Measurements from ENCODE around the gene GRPEL2.
A peak's percentile ranks its signal among the peaks of the same experiment; 100 is the strongest.

GRPEL2 gene

DNA sequence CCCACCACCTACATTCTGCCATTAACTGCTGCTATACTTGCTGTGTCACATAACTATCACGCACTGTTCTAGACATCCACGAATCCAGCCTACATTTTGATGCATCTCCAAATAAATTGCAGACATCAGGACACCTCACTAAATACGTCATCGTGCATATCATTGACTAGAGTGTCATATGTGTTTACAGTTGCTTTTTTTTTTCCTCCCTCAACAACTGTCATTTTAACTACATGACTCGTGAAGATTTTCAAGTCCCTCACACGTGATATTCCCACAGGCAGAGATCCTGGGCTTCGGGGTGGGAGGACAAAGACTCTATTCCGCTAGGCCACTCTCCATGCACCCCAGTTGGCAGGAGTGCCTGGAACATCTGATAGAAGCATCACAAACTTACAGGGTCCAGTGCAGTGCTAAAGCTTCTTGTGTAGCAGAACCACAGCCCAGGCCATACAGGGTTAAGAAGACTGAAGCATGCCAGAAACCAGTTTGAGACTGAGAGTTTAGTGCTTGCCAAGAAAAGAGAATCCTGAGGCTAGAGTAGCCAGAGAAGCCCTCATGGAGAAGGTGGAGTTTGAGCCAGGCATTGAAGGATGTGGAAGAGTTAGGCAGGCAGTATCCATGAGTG lies 13.7 kb downstream of the GRPEL2 start:
- no peak for DNase-seq

DNA sequence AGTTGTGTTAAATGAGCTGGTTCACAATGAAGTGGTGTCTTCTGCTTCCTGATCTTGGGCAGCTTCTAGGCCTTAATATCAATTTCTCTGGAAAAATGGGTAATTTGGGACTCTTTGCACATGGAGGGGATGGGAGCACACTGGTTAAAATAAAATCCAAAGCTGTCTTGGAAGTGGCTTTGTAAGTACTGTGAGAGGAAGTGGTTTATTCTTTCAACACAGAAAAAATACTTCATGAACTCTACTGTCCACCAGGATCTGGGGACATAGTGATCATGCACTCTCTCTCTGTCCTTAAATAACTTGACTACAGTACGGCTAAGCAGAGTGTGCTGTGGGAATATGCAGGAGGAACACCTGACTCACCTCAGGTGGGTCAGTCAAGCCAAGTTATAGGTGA lies 15.0 kb downstream of the GRPEL2 start:
- no peak for DNase-seq

DNA sequence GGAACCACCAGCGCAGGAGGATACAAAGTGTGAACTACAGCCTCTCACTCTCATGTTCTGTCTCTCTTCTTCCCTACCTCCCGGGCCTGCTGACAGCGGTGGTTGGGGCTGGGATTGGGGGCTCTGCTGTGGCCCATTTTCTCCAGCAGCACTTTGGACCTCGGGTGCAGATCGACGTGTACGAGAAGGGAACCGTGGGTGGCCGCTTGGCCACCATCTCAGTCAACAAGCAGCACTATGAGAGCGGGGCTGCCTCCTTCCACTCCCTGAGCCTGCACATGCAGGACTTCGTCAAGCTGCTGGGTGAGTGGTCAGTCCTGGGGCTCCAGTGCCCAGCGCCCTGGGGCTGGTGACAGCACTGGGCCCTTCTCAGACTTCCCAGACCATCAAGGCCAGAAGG lies 17.2 kb downstream of the GRPEL2 start:
- no peak for DNase-seq

DNA sequence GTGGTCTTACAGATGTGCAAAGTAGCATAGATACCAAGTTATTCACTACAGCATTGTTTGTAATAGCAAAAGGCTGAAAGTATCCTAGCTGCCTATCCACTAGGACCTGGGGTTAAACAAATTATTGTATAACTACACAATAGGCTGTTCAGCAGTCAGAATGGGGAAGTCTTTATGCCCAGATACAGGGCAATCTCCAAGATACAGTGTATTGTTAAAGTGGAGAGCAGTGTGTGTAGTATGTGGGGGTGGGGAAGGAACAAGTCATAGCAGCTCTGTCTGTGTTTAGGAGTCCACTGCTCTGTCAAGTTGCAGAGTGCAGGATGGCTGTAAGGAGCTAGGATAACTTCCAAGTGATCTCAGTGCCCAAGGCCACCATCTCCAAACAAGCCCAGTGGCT lies 18.1 kb downstream of the GRPEL2 start:
- DNase-seq, result no peak

DNA sequence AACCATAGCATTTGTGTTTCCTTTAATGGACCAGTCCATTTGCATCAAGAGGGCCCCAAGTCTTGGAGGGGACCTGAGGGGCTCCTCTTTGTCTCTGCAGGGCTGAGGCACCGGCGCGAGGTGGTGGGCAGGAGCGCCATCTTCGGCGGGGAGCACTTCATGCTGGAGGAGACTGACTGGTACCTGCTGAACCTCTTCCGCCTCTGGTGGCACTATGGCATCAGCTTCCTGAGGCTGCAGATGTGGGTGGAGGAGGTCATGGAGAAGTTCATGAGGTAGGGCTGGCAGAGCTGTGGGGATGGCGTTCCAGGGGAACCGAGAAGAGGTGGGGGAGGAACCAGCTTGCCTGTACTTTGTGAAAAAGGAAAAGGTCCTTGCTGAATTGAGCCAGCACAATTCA lies 18.6 kb downstream of the GRPEL2 start:
- no peak for DNase-seq

DNA sequence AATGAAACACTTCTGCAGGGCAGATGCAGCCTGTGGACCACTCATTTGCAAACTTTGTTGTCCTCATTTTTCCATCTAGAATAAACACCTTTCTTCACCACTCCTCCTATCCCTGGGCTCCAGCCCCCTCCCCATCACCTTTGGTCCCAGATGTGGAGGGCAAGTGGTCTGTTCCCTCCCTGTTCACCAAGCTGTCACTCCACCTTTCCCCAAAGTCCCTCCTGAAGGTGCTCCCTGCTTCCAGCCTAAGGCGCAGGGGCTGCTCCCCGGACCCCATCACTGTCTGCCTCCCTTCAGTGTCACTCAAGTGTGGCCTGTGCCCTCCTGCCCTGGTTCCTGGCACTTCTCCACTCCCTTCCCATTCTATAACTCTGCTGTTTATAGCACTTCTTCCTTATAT lies 19.4 kb downstream of the GRPEL2 start:
- no peak for DNase-seq

DNA sequence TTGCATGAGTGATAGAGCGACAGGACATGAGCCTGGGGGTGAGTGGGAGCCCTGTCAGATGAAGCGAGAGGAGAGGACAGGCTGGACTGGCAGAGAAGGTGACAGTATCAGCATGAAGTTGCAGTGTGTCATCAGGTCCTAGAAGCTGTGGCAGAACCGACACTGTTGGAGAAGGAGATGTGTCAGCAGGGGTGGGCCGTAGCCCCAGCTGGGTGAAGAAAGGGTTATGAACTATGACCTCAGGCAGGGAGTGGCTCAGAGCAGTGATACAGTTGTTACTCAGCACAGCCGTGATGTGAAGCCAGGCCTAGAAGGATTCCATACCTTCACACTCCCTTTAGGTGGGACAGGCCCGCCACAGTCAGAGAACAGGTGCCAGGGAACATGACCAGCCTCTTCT lies 20.1 kb downstream of the GRPEL2 start:
- DNase-seq, result no peak

DNA sequence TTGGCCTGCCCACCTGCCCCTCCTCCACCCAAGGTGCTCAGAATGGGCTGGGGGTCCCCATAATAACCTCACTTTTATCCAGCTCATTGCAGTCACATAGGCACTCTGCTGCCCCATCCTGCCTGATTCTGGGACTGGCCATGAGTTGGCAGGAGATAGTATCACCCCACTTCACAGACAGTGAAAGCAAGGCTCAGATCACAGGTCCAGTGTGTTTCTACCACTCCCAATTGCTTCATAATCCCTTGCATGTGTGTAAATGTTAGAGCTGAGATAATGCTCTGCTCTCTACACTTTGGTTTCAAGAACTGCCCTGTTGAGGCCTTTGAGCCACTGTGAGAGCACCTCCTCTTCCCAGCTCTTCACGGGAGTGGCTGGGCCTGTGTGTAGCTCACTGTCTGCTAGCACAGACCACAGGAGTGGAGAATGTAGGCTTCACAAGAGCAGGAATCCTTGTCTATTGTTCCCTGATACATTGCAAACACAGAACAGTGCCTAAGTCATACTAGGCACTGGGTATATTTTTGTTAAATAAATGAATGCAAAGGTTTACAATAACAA lies 20.9 kb downstream of the GRPEL2 start:
- DNase-seq, result no peak

DNA sequence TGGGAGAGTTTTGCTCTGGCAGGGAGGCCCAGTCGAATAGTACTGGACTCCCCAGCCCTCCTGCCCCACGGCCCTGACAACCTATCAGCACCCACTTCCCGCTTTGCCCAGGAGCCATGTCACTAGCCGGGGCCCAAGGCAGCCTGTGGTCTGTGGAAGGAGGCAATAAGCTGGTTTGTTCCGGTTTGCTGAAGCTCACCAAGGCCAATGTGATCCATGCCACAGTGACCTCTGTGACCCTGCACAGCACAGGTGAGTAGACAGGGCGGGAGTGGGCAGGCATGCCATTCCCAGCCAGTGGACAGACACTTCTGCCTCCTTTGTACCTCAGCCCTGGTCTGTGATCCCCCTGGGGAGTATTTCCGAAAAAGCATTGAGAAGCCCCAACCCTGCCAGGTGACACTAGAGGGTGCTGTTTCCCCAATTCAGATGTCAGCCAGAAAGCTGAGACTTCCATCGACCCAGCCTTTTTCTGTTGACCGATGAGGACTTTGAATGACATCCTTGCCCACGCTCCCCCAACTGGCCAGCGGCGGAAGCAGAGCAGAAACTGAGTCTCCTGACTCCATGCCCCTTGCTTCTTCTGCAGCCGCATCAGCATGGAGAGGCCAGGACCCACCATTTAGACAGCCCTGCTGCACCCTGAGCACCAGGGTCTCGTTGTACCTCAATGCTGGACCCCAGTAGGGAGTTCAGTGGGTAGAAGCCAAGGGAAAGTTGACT lies 22.1 kb downstream of the GRPEL2 start:
- DNase-seq, result peak; percentile 77

DNA sequence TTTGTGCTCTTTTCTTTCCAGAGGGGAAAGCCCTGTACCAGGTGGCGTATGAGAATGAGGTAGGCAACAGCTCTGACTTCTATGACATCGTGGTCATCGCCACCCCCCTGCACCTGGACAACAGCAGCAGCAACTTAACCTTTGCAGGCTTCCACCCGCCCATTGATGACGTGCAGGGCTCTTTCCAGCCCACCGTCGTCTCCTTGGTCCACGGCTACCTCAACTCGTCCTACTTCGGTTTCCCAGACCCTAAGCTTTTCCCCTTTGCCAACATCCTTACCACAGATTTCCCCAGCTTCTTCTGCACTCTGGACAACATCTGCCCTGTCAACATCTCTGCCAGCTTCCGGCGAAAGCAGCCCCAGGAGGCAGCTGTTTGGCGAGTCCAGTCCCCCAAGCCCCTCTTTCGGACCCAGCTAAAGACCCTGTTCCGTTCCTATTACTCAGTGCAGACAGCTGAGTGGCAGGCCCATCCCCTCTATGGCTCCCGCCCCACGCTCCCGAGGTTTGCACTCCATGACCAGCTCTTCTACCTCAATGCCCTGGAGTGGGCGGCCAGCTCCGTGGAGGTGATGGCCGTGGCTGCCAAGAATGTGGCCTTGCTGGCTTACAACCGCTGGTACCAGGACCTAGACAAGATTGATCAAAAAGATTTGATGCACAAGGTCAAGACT lies 22.8 kb downstream of the GRPEL2 start:
- no peak for DNase-seq

DNA sequence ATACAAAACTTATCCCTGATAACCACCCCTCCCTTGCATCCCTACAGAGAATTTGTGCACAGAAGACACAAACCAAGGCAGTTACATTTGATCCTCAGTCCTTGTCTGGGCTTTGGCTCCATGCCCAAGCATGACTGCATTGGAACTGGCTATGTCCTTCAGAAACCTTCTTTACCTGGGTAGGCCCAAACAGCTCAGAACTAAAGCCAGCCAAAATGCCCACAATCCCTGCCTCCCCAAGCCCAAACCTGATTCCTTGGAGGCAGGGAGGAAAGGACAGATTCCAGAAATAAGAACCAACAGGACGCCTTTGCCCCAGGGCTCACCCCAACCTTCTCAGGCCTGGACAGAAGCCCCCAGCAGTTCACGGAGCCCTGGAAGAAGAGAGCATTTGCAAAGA lies 25.6 kb downstream of the GRPEL2 start:
- DNase-seq, result no peak

DNA sequence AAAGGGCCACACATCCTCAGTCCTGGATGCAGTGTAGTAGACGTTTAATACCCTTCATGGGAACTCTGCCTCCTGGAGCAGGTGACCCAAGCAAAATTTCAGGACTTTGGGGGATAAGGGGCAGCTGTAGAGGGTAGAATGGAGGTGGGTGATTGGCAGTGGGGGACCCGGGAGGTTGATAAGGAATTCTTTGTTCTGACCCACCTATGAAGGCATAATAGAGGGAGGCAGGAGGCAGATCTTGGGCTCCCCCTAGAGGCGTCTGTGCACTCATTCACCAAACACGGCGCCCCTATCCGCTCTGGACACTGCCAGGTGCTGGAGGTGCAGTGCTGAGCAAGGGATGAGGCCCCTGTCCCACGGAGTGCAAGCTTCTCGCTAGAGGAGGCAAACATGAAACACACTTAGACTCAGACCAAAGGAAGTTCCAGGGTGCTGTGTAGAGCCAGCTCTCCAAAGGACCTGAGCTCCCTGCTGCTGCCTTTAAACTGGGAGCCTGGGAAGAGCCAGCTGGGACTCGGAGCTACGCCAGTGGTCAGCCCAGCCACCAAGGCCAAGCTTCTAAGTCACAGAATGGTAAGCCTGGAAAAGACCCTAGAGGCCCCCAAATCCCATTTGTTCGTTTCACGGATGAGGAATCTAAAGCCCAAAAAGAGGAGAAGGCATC lies 26.1 kb downstream of the GRPEL2 start:
- DNase-seq, result peak; percentile 62

DNA sequence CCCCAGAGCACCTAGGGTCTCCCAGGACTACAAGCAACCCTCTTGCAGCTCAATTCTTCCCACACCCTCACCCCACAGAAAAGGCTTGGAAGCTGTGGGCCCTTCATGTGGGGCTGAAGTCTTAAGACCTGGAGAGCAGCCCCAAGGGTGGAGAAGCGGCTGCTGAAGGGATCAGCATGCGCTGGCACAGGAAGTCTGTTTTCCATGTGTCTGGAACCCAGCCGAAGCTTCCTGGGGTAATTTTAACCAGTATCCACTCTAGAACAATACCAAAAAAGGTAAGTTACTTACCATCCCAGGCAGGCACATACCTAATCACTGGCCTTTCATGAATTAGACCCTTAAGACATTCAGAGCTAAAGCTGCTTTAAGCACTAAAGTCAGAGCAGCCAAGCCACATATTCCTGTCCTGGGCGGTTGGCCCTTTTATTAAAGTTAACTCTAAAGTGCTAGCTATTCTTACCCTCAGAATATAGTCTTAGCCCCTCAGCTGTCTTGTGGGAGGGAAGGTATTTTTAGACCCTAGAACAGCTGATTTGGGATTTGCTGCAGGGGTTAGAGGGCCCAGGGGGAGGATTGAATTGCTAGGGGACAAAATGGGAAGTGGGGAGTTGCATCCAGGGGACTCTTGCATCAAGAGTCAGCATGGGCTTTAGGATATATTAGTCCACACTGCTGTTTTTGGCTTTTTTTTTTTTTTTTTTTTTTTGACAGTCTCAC lies 26.9 kb downstream of the GRPEL2 start:
- DNase-seq, result no peak

DNA sequence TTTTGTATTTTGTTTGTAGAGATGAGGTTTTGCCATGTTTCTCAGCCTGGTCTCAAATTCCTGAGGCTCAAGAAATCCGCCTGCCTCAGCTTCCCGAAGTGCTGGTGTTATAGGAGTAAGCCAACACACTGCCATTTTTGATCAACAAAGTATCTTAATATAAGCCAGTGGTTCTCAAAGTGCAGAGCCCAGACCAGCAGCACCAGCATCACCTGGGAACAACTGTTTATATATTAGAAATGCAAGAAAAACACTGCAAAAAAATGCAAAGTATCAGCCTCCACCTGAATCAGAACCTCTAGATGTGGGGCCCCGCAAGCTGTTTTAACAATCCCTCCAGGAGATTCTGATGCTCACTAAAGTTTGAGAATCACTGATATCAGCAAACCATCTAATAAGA lies 27.6 kb downstream of the GRPEL2 start:
- no peak for DNase-seq

DNA sequence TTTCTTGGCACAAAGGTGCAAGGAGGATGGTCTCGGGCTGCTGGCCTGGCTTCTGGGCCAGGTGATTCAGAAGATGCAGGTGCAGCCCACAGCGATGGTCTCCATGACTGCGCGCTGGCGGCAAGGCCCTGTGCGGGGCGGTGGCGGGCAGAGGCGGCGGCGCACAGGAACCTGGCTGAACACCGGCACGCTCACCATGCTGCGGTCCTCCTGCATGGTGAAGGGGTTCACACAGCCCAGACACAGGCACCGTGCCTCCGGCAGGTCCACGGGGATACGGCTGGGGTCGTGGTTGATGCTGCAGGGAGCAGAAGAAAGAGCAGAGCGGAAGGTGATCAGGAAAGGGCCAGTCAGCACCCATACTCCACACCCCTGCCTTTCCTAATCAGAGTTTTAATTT lies 29.0 kb downstream of the GRPEL2 start:
- DNase-seq, result no peak

DNA sequence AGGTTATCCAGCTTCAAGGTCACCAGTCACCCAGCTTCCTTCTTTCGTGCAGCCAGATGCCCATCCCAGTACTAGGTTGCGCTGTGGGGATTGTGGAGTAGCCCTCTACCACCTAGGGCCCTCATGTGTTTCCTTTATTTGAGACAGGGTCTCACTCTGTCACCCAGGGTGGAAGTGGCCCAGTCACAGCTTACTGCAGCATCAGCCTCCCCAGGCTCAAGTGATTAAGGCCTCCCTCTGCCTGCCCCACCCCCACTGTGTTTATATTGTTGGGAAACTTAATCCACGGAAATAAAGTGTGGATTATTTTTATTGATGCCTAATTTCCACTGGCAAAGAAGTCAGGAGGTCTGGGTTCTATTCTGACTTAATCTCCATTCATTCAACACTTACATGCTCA lies 29.5 kb downstream of the GRPEL2 start:
- no peak for DNase-seq

DNA sequence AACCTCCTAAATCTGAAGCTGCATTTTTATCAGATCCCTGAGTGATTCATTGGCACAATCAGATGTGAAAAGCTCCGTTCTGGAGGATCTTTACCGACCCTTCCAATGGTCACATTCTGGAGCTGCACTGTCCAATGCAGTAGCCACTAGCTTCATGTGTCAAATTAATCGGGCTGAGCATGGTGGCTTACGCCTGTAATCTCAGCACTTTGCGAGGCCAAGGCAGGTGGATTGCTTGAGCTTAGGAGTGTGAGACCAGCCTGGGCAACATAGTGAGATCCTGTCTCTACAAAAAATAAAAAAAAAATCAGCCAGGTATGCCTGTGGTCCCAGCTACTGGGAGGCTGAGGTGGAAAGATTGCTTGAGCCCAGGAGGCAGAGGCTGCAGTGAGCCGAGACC lies 30.1 kb downstream of the GRPEL2 start:
- no peak for DNase-seq

DNA sequence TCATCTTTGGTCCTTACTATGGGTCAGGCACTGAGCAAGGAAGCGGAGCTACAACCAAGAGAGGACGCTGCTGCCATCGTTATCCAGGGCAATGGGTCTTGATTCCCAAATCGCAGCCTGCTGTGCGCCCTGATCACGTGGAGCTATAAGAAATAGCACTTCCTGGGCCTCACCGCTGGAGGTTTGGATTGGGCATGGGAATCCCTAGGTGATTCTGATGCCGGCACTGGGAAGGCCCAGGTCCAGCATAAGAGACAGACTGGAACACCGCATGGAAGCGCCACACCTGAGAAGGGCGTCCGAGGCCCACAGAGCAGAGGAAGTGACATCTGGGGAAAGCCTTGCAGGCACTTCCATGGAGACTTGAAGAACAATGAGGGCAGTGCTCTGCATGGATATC lies 30.8 kb downstream of the GRPEL2 start:
- no peak for DNase-seq

DNA sequence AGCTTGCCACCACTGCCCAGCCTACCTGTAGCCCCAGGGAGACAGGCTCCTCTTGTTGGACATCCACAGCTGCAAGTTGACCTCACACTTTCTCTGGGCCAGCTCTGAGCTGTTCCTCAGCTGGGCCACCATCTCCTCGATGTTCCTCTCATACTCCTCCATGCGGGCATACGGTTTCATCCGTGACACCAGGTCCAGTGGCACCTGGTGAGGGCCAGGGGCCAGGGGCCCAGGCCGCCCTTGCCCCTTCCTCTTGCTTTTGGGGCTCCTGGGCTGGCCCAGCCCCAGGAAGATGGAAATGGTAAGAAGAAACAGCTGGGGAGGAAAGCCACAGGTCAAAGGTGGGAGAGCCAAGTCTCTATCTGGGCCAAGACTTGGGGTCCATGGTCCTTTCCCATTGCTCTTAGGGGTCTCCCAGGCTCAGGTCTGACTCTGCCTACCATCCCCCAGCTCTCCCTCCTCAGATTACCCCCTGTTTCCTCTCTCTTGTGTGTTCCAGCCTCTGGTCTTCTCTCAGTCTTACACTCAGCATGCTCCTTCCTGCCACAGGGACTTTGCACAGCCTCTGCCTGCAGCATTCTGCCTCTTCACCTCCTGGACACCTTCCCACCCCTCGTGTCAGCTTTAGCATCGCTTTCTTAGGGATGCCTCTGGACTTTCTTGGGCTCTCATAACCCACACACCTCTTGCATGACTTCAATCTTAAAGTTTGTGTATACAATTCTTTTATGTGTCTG lies 31.6 kb downstream of the GRPEL2 start:
- DNase-seq, result no peak

DNA sequence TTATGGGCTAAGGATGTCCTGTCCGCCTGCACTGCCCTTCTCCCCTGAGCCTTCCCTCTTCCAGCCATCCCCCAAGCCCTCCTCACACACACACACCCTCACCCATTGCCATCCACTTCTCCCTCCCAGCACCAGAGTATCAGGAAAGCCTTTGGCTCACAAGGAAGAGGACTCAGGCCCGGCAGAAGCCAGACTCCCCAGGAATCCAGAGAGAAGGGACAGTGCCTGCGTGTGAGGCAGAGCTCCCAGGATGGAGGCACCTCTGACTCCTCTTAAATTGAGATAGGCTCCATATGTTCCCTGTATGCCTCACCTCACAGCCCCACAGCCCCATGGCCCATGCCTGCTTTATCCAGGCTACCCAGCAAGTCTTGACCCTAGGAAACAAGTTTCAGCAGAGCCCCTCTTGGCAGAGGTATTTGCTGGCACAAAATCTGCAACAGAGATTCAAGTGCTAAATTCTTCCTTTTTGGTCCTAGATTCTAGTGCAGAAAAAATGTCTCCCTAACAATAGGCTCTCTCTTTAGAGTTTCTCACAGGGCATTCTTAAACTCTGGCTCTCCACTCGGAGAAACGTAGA lies 33.0 kb downstream of the GRPEL2 start:
- no peak for DNase-seq

DNA sequence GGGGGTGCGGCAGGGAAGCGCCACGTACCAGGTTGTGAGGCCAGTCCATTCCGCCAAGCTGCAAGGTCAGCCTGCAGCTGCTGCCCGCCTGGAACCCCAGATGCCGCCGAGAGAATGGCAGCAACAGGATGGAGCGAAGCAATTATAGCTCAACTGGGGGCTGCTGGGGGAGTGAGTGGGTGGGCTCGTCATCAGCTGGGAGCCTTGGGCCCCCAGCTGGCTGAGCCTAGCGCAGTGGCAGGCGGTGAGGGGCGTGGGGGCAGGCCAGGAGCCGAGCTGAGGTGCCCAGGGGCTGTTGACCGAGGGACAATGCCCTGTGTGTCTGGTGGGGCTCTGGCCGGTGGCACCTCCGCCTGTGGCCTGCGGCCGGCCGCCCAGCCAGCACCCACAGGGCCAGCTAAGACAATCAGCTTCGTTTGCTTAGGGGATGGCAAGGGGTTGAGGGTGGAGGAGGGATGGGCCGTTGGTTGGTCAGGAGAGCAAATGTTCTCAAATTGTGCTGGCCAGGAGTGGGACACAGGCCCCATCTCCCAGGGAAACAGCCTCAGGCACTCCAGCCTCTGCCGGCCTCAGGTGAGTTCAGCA lies 34.0 kb downstream of the GRPEL2 start, which contains the start of gene IL17B:
IL17B (minus strand) TSS at position 116 of the 585 bp plus-strand sequence; CDS start at position 49, 67 bp downstream.
- no peak for DNase-seq

Measured in EL (cell line).